ELR (cell line): Measurements from ENCODE around the gene KLHL24.
"Not testable (repeated sequence)": the region's sequence is repeated elsewhere in the genome, so short reads cannot be mapped to it uniquely, and the experiment has no call there.

Experiments used
- DNase-seq: peaks from one replicate; pipeline ENCODE4 v3.0.0-alpha.2; 2015; ENCODE audit warnings: low read depth

KLHL24 gene, protein sequence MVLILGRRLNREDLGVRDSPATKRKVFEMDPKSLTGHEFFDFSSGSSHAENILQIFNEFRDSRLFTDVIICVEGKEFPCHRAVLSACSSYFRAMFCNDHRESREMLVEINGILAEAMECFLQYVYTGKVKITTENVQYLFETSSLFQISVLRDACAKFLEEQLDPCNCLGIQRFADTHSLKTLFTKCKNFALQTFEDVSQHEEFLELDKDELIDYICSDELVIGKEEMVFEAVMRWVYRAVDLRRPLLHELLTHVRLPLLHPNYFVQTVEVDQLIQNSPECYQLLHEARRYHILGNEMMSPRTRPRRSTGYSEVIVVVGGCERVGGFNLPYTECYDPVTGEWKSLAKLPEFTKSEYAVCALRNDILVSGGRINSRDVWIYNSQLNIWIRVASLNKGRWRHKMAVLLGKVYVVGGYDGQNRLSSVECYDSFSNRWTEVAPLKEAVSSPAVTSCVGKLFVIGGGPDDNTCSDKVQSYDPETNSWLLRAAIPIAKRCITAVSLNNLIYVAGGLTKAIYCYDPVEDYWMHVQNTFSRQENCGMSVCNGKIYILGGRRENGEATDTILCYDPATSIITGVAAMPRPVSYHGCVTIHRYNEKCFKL

DNA sequence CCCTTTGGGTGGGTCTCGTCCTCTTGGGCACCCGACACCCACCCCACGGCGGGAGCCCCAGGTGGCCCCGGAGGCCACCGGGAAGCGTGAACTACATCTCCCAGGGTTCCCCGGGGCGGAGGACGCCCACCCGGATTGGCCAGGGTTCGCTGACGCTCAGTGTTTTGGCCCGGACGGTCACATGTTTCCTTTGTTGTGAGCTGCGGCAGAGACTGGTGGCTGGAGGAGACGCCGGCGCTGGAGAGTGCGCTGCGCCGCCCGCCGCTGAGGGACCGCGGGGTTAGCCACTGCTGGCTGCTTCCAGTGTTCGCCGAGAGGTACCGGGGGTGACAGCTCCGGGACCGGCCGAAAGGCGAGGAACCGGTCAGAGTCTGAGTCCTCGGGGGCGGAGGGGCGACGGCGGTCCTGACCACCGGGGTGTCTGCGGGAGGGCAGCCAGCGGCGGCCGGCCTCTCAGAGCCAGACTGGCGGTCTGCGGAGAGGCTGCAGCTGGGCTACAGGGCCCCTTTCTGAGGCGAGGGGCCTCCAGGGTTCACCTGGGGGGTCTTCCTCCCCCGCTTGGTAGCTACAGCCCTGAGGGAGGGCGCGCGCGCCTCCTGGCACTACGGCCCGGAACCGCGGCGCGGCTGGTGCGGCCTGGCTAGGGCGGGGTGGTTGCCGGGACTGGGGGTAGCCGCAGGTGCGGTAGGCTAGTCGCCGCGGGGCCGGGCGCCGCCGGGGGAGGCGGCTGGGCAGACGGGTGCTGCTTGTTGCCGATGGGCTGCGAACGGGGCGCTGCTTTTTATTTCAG is at the start of gene KLHL24:
KLHL24 (plus strand) TSS at position 193 of the 790 bp plus-strand sequence. CDS start 14,734 bp downstream, outside the sequence.
- peak; percentile 93 for DNase-seq

DNA sequence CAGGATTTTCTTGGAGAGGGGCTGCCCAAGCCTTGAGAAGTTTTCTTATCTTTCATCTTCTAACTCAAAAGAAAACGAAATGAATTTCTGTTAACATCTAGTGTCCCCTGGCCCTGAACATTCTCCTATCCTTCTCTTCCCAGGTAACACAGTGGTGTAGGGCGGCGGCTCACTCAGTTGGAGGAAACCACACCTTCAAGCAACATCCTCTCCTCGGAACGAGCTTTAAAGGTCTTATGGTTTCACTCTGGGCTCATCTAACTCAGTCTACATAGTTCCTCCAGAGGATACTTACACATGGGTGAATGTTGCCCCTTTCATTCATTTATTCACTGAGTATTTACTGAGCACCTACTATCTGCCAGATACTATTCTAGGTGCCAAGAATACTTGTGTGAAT is 48.9 kb upstream of the KLHL24 start:
- no peak for DNase-seq

DNA sequence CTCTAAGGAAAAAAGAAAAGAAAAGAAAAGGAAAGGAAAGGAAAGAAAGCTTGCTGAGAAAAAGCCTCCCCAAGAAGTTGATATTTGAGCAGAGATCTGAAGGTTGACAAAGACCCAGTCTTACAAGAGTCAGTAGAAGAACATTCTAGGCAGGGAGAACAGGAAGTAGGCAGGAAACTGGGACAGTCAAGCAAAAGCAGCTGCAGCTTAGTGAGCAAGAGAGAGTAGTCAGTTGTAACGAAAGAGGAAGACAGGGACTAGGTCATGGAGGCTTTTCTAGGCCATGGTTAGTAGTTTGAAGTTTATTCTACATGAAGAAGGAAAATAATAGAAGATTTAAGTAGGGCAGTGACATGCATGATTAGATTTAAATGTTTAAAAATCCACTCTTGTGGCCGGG is 48.1 kb upstream of the KLHL24 start:
- DNase-seq, result no peak

DNA sequence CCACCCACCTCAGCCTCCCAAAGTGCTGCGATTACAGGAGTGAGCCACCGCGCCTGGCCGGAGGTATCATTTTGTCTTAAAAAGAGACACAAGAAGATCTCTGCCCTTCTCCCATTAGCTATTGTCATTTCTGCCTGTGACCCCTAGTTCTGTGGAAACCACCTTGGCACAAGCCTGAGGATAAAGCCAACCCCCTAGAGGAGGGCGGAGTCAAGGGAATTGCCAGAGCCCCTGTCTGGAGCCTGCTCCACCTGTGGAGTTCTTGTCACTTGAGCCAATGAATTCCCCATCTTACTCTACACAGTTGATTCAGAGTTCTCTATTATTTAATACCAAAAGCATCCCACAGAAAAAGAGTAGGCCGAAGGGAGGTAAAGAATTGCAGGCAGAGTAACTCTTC is 45.0 kb upstream of the KLHL24 start:
- no peak for DNase-seq

DNA sequence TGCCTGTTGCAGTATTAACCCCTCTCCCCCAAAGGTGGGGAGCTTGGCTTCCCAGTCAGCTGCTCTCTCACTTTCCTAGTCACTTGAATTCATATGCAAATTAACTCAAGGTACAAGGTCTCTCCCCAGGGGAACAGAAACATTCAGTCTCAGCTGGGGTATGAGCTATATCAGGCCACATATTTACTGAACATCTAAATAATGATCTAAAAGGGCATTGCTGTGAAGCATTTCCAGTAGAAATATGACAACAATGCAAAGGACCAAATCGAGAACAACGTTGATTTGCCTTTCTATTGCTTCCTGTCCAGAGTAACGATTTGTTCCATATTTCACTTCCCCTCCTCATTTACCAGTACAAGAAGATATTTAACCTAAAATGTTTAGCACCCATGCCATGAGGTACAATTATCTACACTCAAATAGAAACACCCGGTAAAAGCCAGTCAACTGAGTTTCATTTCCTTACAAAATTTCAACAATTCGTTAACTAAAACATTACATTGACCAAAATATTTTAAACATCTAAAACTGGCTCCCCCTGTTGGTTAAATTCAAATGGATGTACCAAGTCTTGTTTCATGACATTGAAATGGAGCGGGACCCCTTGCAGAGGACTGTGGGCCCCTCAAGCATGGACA is 43.4 kb upstream of the KLHL24 start:
- DNase-seq, result peak; percentile 18

DNA sequence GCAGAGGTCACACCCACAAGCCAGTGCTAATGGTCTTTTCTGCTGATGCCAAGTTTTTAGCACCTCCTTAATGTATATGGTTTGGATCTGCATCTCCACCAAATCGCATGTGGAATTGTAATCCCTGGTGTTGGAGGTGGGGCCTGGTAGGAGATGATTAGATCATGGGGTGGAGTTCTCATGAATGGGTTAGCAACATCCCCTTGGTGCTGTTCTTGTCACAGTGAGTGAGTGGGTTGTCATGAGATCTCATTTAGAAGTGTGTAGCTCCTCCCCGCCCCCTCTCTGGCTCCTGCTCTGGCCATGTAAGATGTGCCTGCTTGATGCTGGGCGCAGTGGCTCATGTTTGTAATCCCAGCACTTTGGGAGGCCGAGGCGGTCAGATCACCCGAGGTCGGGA is 42.6 kb upstream of the KLHL24 start:
- no peak for DNase-seq

DNA sequence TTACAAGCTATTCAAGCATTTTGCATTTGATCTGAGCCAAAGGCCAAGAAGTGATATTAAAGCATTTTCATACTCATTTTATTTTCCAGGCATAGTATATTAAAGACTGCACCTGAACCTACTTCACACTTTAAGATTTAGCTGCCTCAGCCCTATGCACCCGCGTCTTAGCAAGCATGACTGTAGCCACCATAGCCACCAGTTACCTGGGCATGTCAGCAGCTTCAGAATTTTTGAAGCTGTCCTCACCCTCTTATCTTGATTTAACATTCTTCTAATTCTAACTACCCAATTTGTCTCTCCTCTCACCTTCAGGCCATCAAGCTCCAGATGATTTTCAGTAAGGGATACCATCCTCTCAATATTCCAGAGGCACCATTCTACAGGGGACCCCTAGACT is 40.8 kb upstream of the KLHL24 start:
- no peak for DNase-seq

DNA sequence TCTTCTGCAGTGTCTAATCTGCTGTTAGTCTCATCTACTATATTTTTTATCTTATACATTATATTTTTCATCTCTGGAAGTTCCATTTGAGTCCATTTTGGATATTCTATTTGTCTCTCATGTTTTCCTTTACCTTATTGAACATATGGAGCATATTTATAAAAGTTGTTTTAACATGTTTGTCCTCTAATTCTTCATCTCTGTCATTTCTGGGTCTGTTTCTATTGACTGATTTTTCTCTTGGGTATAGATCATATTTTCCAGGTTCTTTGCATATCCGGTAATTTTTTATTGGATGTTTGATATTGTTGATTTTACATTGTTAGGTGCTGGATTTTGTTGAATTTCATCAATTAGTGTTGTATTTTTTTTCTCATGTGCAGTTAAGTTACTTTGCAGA is 37.5 kb upstream of the KLHL24 start:
- no peak for DNase-seq

DNA sequence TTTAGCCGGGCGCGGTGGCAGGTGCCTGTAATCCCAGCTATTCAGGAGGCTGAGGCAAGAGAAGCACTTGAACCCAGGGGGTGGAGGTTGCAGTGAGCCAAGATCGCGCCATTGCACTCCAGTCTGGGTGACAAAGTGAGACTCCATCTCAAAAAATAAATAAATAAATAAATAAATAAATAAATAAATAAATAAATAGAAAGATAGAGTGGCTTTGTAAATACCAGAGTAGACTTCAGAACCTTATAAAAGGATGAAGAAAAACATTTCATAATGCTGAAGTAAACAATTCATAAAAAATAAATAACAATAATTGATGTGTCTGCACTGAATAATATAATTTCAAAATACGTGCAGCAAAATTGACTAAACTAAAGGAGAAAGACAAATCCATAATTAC is 24.1 kb upstream of the KLHL24 start:
- not testable (repeated sequence) for DNase-seq

DNA sequence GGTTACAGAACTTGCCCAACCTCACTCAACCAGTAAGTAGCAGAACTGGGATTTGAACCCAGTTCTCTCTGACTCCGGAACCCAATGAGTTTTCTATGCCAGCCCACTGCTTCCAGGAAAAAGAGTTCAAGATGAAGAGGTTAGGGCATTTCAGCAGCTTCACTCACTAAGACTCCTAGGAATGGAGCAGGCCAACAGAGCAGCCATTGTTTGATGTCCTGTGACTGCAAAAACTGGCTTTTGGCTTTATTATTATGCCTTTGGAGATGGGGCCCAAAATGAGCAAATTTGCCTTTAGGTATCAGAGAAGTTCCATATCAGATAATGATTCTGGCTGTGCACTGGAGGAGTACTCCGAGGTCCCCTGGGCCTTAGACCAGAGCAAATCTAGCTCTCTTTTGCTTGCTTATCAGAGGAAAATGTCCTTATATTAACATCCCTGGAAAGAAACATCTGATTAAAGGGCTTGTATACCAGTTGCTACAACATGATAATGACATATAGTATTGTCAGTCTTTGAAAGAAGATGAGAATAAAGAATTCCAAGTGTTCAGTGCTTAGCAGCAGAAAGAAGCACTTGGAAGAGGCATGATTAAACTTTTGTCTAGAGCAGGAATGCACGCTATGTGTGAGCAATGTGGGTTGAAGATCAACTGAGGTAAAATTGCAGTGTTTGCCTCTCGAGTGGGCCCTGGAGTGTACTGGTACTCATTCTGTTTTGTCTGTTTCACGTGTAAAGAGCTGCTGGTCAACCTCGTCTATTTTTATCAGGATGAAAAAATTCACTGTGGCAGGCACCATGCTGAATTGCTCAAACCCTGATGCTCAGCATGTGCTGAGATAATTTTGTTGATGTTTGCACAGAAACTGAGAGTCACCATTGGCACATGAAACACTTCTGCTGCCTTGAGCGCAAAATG is 21.8 kb upstream of the KLHL24 start:
- DNase-seq, result no peak

DNA sequence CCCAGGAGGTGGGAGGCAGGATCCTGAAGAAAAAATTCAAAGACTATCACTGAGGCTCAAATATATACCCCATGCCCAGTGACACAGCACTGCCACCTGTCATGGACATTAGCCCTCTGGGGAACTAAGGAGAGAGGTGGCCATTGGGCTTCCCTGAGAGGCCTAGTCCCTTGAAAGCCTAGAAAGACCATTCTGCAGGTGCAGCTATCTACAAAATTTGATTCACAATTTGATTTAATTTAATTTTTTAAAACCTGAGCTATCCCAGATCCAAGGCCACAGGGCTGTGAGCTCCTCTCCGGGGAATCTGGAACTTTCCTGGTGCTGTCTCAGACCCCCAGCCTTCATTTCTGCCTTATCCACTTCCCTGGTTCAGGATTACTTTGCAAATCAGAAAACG is 16.9 kb upstream of the KLHL24 start:
- no peak for DNase-seq

DNA sequence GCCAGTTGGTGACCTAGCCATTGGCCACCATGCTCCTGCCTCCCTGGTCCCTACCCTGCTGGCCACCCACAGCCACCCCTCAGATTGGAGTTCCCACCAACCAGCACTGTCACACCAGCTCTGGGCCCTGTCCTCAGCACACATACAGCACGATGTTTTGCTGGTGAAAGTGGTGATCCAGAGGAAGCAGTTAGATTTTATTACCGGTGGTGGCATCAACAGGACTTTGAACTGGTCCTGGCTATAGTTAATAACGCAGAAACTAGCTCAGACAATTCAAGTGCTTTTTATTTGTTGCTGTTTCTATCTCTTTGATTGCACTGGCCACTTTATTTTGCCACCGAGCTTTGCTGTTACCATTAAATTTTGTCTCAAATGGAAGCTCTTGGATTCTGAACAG is 16.4 kb upstream of the KLHL24 start:
- DNase-seq, result no peak

DNA sequence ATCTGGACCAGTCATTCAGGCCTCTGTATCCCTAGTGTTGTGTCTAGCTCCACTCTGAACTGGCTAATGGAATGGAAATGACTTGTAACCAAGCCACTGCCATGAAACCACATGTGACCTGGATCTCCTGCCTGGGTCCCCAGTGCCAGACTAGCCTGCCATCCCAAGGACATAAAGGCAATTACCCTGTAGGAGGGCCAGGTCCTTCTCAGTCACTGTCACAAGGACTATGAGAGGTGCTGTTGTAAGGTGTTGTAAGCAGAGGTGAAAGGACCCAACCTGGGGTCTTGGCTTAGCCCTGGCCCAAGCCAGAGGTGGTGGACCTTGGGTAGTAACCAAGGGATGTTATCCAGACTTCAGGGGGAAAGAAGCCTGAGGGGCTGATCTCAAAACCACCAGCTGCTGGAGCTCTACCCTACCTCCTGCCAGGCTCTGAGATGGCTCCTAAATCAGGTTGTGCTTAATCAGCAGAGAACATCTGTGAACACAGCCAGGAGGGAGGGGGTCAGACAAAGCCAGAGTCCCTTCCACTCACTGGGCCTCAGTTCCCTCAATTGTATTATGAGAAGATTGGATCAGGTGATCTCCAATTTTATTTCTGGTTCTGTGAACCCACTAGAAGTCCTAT is 15.7 kb upstream of the KLHL24 start:
- no peak for DNase-seq

DNA sequence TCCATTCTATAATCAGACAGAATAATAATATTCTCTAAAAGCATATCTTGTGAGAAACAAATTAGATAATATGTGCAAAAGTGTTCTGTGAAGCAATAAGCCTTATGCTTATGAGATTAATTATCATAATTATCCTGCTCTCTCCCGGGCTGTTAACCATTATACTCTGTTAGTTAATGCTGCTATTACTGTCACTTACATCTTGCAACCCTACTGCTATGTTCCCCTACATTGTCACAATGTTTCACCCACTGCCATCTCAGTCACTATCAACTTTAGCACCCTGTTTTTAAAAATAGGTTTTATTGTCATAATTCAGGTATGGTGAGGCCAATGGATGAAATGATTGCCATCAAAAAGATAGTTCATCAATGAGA is 15.2 kb upstream of the KLHL24 start:
- DNase-seq, result no peak

DNA sequence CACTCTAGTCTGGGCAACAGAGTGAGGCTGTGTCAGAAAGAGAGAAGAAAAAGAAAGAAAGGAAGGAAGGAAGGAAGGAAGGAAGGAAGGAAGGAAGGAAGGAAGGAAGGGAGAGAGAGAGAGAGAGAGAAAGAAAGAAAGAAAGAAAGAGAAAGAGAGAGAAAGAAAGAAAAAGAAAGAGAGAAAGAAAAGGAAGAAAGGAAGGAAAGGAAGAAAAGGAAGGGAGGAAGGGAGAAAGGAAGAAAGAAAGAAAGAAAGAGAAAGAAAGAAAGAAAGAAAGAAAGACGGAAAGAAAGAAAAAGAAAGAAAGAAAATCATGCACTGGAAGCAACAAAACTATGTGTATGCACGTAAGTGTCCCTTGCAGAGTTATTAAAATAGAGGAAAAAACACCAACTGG is 12.9 kb upstream of the KLHL24 start:
- not testable (repeated sequence) for DNase-seq

DNA sequence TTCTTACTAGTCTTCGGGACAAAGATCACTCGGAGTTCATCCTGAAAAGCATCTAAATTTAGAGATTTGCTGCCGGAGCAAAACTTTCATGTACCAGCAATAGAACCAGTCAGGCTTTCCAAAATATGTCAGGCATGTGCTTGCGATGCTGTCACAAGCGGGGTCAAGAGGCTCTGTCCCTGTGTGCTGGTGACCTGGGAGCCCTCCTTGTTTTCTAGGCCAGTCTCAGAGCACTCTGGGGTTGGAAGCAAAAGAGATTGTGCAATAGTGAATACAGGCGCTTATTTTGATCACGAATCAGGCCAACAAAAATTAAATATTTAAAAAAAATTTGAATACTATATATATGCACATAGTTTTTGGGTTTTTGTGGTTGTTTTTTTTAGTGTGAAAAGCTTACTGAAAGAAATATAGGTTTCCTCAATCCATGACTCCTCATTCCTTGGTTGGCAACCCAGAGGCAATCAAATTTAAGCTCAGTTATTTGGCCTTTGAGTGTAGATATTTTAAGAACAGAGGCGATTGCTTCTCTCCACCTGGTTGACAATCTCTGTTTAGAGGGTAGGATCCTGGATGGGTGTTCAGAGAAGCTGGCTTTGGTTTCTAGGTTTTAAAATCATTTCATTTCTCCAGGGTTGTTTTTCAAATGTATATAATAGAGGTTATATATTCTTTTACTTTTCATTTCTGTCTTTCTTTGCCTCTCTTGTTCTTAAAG is 8.4 kb upstream of the KLHL24 start:
- DNase-seq, result no peak

DNA sequence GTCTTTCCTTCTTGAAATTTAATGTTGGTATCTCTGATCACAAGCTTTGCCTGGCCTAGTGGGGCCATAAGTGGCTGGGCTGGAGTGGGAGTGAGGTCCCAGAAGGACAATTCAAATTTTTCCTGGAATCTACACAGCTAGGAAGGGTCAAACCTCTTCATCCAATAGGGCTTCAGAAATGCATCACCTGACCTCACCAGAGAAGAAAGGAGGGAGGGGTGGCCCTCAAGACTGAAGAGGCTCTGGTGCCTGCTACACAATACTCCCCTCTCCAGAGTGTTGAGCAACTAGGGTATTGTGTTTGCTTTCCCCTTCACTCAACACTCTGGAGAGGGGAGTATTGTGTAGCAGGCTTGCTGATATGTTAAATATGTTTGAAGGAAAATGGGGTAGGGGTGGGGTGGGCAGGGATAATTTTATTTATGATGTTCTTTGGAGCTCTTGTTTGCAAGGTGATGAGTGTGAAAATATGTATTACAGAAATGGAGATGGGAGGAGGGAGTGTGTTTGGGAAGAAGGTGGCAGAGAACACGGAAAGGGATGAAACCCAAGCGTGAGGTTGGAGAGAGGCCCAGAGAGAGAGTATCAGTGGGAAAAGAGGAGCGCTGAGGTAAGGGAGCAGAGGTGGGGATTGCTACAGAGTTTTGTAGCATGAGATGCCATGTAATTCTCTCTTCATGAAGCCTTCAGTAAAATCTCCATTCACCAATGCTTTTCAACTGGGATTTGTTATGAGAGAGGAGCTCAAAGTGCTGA is 5.7 kb upstream of the KLHL24 start:
- no peak for DNase-seq

DNA sequence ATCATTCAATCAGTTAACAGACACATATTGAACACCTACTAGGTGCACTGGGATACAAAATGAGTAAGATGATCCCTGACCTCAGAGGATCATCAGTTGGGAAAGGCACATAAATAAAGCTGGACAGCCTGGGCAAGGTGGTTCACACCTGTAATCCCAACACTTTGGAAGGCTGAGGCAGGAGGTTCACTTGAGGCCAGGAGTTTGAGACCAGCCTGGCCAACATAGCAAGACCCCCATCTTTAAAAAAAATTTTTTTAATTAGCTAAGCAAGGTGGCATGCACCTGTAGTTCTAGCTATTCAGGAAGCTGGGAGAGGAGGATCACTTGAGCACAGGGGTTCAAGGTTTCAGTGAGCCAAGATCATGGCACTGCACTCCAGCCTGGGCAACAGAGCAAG is 3.7 kb upstream of the KLHL24 start:
- DNase-seq, result no peak

DNA sequence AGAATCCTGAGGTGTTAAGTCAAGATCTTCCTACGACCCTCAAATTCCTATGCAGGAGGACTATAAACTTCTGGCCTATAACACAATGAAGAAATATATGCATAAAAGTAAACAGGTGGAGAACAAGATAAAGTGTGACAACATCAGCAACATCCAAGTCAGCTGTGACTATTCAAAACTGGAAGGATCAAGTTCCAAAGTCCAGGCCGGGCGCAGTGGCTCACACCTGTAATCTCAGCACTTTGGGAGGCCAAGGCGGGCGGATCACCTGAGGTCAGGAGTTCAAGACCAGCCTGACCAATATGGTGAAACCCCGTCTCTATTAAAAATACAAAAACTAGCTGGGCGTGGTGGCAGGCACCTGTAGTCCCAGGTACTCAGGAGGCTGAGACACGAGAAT is 2.7 kb upstream of the KLHL24 start:
- DNase-seq, result not testable (repeated sequence)

DNA sequence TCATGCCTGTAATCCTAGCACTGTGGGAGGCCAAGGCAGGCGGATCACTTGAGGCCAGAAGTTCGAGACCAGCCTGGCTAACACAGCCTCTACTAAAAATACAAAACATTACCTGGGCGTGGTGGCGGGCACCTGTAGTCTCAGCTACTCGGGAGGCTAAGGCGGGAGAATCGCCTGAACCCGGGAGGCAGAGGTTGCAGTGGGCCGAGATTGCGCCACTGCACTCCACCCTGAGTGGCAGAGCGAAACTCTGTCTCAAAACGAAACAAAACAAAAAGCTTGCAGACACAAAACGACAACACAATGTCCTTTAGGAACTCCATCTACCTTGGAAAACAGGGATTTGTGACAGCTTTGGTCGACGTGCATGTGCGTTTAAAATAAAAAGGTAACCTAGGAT is 716 bp upstream of the KLHL24 start:
- no peak for DNase-seq
